ENCODE measurements around the gene HYCC1.

- TF ChIP-seq POLR2A (IDR thresholded peaks at IDR 0.05; ENCODE audit: low read depth, low read length), result no peak
- TF ChIP-seq EZH2 (IDR thresholded peaks at IDR 0.05; ENCODE audit: borderline replicate concordance, low read depth, low read length, severe bottlenecking), result no peak
- TF ChIP-seq JUN (IDR thresholded peaks at IDR 0.05; ENCODE audit: borderline replicate concordance, insufficient read depth, insufficient read length, low read depth), result no peak
- TF ChIP-seq, protein P1, sequence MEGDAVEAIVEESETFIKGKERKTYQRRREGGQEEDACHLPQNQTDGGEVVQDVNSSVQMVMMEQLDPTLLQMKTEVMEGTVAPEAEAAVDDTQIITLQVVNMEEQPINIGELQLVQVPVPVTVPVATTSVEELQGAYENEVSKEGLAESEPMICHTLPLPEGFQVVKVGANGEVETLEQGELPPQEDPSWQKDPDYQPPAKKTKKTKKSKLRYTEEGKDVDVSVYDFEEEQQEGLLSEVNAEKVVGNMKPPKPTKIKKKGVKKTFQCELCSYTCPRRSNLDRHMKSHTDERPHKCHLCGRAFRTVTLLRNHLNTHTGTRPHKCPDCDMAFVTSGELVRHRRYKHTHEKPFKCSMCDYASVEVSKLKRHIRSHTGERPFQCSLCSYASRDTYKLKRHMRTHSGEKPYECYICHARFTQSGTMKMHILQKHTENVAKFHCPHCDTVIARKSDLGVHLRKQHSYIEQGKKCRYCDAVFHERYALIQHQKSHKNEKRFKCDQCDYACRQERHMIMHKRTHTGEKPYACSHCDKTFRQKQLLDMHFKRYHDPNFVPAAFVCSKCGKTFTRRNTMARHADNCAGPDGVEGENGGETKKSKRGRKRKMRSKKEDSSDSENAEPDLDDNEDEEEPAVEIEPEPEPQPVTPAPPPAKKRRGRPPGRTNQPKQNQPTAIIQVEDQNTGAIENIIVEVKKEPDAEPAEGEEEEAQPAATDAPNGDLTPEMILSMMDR (IDR thresholded peaks at IDR 0.05; ENCODE audit: extremely low read depth in 1 of 2, insufficient read depth in 1 of 2, low read depth in 1 of 2, low read length in 2 of 2), result no peak
Measured at GRCh38 chr7:23026164-23026563, 12.2 kb upstream of the HYCC1 start.

Measured in endothelial cell of umbilical vein (primary cell).